ENCODE measurements around the gene ERC2.

DNA sequence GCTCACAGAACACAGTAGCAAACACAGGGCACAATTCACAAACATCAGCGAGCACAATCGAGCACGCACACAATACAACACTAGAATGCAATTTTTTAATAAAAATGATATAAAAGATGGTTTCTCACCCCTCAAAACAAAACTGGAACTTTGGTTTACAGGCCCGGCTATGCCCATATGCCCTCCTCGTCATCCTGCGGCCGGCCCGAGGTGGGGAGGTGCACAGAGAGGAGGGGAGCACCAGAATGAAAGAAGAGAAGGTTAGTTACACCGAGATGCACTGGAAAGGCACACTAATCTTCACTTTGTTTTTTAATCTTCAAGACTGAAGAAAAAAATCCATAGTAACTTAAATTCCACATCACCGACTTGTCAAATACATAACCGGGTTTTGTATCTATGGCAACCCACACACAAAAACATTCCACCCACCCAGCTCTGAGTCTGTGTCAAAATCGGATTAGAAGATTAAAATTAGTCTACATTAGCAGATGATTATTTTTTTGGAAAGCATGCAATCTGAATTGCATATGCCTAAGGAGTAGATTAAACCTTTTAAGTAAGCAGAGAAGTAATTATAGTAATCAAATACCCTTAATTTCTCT is 784.5 kb downstream of the ERC2 start:
- TF ChIP-seq, protein P1, sequence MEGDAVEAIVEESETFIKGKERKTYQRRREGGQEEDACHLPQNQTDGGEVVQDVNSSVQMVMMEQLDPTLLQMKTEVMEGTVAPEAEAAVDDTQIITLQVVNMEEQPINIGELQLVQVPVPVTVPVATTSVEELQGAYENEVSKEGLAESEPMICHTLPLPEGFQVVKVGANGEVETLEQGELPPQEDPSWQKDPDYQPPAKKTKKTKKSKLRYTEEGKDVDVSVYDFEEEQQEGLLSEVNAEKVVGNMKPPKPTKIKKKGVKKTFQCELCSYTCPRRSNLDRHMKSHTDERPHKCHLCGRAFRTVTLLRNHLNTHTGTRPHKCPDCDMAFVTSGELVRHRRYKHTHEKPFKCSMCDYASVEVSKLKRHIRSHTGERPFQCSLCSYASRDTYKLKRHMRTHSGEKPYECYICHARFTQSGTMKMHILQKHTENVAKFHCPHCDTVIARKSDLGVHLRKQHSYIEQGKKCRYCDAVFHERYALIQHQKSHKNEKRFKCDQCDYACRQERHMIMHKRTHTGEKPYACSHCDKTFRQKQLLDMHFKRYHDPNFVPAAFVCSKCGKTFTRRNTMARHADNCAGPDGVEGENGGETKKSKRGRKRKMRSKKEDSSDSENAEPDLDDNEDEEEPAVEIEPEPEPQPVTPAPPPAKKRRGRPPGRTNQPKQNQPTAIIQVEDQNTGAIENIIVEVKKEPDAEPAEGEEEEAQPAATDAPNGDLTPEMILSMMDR (IDR thresholded peaks at IDR 0.05; ENCODE audit: extremely low read depth in 1 of 2, insufficient read depth in 1 of 2, low read depth in 1 of 2, low read length in 2 of 2): no peak
- no peak for TF ChIP-seq POLR2A (IDR thresholded peaks at IDR 0.05; ENCODE audit: low read depth, low read length)
- TF ChIP-seq JUN (IDR thresholded peaks at IDR 0.05; ENCODE audit: borderline replicate concordance, insufficient read depth, insufficient read length, low read depth): no peak
